HG03354 (cell line): ENCODE results near the gene PSG7.
"Not testable (repeated sequence)": the region's sequence is repeated elsewhere in the genome, so short reads cannot be mapped to it uniquely, and the experiment has no call there.

ENCODE experiments used
- ATAC-seq: cut with Tn5 transposase; IDR thresholded peaks from one replicate; pipeline ENCODE4 v1.9.1; 2021; ENCODE audit warnings: mild to moderate bottlenecking; ENCODE audit not compliant: unreplicated experiment, poor library complexity, severe bottlenecking

The PSG7 gene

GRCh38 chr19:42917634-42918033, 19.4 kb downstream of the PSG7 start, which contains the start of gene PSG6:
PSG6 (minus strand) TSS chr19:42917894; CDS start chr19:42917792, 102 bp downstream.
- not testable (repeated sequence) for ATAC-seq

GRCh38 chr19:42916931-42917330, 20.1 kb downstream of the PSG7 start:
- not testable (repeated sequence) for ATAC-seq

- not testable (repeated sequence) for ATAC-seq
Observed at GRCh38 chr19:42913516-42913915, 23.5 kb downstream of the PSG7 start.

GRCh38 chr19:42912941-42913340, 24.1 kb downstream of the PSG7 start:
- ATAC-seq = not testable (repeated sequence)

- not testable (repeated sequence) for ATAC-seq
Observed at GRCh38 chr19:42911731-42912130, 25.3 kb downstream of the PSG7 start.

GRCh38 chr19:42906162-42906561, 30.8 kb downstream of the PSG7 start:
- ATAC-seq = not testable (repeated sequence)

GRCh38 chr19:42900561-42900960, 36.4 kb downstream of the PSG7 start:
- not testable (repeated sequence) for ATAC-seq

GRCh38 chr19:42899674-42900073, 37.3 kb downstream of the PSG7 start:
- ATAC-seq = not testable (repeated sequence)

GRCh38 chr19:42899110-42899509, 37.9 kb downstream of the PSG7 start:
- not testable (repeated sequence) for ATAC-seq

- ATAC-seq = not testable (repeated sequence)
Observed at GRCh38 chr19:42898656-42899055, 38.4 kb downstream of the PSG7 start.

GRCh38 chr19:42897729-42898128, 39.3 kb downstream of the PSG7 start:
- not testable (repeated sequence) for ATAC-seq

GRCh38 chr19:42890446-42890845, 46.6 kb downstream of the PSG7 start:
- ATAC-seq = not testable (repeated sequence)

- ATAC-seq = not testable (repeated sequence)
Observed at GRCh38 chr19:42887876-42888445, 49.0 kb downstream of the PSG7 start.

- not testable (repeated sequence) for ATAC-seq
Observed at GRCh38 chr19:42882730-42883129, 54.3 kb downstream of the PSG7 start.

GRCh38 chr19:42882010-42882409, 55.0 kb downstream of the PSG7 start:
- not testable (repeated sequence) for ATAC-seq

GRCh38 chr19:42881279-42881678, 55.7 kb downstream of the PSG7 start:
- not testable (repeated sequence) for ATAC-seq

- not testable (repeated sequence) for ATAC-seq
Observed at GRCh38 chr19:42880621-42881020, 56.4 kb downstream of the PSG7 start.

- ATAC-seq = no peak
Observed at GRCh38 chr19:42879613-42880012, 57.4 kb downstream of the PSG7 start, which contains the start of gene PSG1. PSG1 (minus strand) TSS chr19:42879713; CDS start chr19:42879581, 132 bp downstream.

- not testable (repeated sequence) for ATAC-seq
Observed at GRCh38 chr19:42876596-42876995, 60.4 kb downstream of the PSG7 start.

- ATAC-seq = not testable (repeated sequence)
Observed at GRCh38 chr19:42875881-42876280, 61.1 kb downstream of the PSG7 start.
